Tibial nerve (tissue), 4 donors: Measurements from ENCODE around the gene SPTLC2. TPM values are rescaled to one million over a fixed set of nuclear protein-coding genes. Genes with fewer than 3 reads are reported as not detected.
"Not testable (repeated sequence)": the region's sequence is repeated elsewhere in the genome, so short reads cannot be mapped to it uniquely, and the experiment has no call there.

ENCODE experiments used
- DNase-seq, 2 donors: peaks; one replicate each; pipeline ENCODE4 v3.0.0-alpha.2; 2019; ENCODE audit warnings: low spot score in 2 of 2
- H3K27ac ChIP-seq, 4 donors: fragments of 200-600 bp; sonication (generic) in 3 of 4; one replicate each; pipeline ENCODE4 v1.5.1; 2017 to 2019; ENCODE audit warnings: mild to moderate bottlenecking in 1 of 4
- H3K27me3 ChIP-seq, 2 donors: fragments of 200-600 bp; sonication (generic) in 1 of 2; one replicate each; pipeline versions ENCODE4 v1.5.1 to v1.6.0; 2017 to 2019
- H3K36me3 ChIP-seq, 3 donors: fragments of 200-600 bp; sonication (generic); one replicate each; pipeline ENCODE4 v1.5.1; 2018 to 2019
- H3K4me1 ChIP-seq, 4 donors: fragments of 200-600 bp; sonication (generic) in 3 of 4; one replicate each; pipeline ENCODE4 v1.5.1; 2017 to 2019
- H3K4me3 ChIP-seq, 4 donors: fragments of 200-600 bp; sonication (generic) in 3 of 4; one replicate each; pipeline ENCODE4 v1.5.1; 2017 to 2019; ENCODE audit warnings: mild to moderate bottlenecking in 1 of 4, moderate library complexity in 1 of 4
- H3K9me3 ChIP-seq, 4 donors: fragments of 200-600 bp; sonication (generic) in 3 of 4; one replicate each; pipeline ENCODE4 v1.5.1; 2017 to 2019
- EP300 ChIP-seq, 2 donors: sonication (generic); formaldehyde crosslinking; IDR thresholded peaks; one replicate each; pipeline ENCODE4 v1.6.1; 2017; ENCODE audit warnings: antibody characterized with exemption in 2 of 2, mild to moderate bottlenecking in 1 of 2
- POLR2A ChIP-seq, 2 donors: fragments of 450-650 bp; IDR thresholded peaks; one replicate each; pipeline ENCODE4 v1.6.1; 2017; ENCODE audit warnings: antibody characterized with exemption in 2 of 2, mild to moderate bottlenecking in 2 of 2, moderate library complexity in 2 of 2
- WGBS, 2 donors: methylation state at CpG; one replicate each; pipeline ENCODE4 v1.1.5; 2018; 5-methylcytosine and 5-hydroxymethylcytosine counted together
- total RNA-seq, 4 donors: library from RNA; depleted of rRNA; stranded (reverse); fragments of >200 nt; gene quantifications; one replicate each; pipeline ENCODE4 v1.1.0, GENCODE V29; 2016
- TF ChIP-seq, protein P1 (sequence below), 5 experiments: fragments of 200-600 bp in 3 of 5; fragments of 450-650 bp in 2 of 5; sonication (generic) in 3 of 5; IDR thresholded peaks; one replicate each; pipeline ENCODE4 v1.5.1; 2016 to 2019; ENCODE audit warnings: antibody characterized with exemption in 5 of 5, mild to moderate bottlenecking in 3 of 5, moderate library complexity in 2 of 5

SPTLC2 gene
- total RNA-seq, 4 donors from 2014 or later = 25.5 to 45.2 (median 29.7) TPM

DNA sequence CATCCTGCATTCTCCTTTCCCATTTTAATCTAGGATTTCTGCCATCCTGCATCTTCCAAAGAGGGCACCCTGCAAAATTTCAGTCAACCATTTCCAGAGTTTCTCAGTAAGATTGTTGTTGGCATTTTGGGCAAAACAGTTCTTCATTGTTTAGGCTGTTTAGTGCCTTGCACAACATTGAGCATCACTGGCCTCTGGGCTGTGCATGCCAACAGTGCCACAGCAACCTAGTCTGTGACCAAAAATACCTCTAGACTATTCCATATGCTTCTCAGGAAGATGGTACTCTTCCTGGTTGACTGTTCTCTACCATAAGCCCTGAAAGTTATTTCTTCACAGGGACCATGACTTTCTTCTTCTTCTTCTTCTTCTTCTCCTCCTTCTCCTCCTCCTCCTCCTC lies 85.4 kb downstream of the SPTLC2 start:
- Histone ChIP-seq H3K4me3 (no peak overlapping the region), H3K27me3 (no peaks in the 10 kb centered on the region), H3K36me3 (peaks cover 0 to 14% (median 0%) of the 10 kb centered on the region in 3 donors), H3K9me3 (no peaks in the 10 kb centered on the region), H3K4me1 (no peaks in the 10 kb centered on the region), H3K27ac (no peak overlapping the region)
- TF ChIP-seq, protein P1, sequence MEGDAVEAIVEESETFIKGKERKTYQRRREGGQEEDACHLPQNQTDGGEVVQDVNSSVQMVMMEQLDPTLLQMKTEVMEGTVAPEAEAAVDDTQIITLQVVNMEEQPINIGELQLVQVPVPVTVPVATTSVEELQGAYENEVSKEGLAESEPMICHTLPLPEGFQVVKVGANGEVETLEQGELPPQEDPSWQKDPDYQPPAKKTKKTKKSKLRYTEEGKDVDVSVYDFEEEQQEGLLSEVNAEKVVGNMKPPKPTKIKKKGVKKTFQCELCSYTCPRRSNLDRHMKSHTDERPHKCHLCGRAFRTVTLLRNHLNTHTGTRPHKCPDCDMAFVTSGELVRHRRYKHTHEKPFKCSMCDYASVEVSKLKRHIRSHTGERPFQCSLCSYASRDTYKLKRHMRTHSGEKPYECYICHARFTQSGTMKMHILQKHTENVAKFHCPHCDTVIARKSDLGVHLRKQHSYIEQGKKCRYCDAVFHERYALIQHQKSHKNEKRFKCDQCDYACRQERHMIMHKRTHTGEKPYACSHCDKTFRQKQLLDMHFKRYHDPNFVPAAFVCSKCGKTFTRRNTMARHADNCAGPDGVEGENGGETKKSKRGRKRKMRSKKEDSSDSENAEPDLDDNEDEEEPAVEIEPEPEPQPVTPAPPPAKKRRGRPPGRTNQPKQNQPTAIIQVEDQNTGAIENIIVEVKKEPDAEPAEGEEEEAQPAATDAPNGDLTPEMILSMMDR (IDR thresholded peaks at IDR 0.05) = no peak
- TF ChIP-seq EP300 (IDR thresholded peaks at IDR 0.05) = no peak
- no peak for TF ChIP-seq POLR2A (IDR thresholded peaks at IDR 0.05)
- DNase-seq = no peak

GRCh38 chr14:77529963-77530362 lies 86.5 kb downstream of the SPTLC2 start:
- H3K27me3 ChIP-seq = no peaks in the 10 kb centered on the region
- H3K27ac ChIP-seq = no peak overlapping the region
- H3K4me3 ChIP-seq = no peak overlapping the region
- H3K4me1 ChIP-seq = no peaks in the 10 kb centered on the region
- no peaks in the 10 kb centered on the region for H3K9me3 ChIP-seq
- DNase-seq = no peak
- peaks cover 0 to 5% (median 0%) of the 10 kb centered on the region in 3 donors for H3K36me3 ChIP-seq
- no peak for TF ChIP-seq POLR2A (IDR thresholded peaks at IDR 0.05)
- TF ChIP-seq, protein P1 (IDR thresholded peaks at IDR 0.05) = no peak
- no peak for TF ChIP-seq EP300 (IDR thresholded peaks at IDR 0.05)

DNA sequence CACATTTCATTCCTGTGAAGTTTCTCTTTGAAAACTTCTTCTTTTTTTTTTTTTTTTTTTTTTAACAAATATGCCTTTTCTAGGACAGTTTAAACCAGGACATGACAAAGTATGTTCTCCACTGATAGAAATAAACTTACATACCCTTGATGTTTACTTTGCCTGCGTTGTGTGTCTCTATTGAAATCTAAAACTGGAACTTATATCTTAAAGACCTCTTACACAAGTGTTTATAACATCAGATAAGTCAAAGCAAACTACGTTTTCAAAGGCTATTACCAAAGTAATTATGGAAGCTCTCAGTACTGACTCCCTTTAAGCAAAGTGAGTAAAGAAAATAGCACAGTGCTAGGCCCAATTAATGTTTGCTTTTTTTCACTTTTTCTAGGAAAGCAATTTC lies 87.2 kb downstream of the SPTLC2 start:
- Histone ChIP-seq H3K27me3 (no peaks in the 10 kb centered on the region), H3K9me3 (no peaks in the 10 kb centered on the region), H3K27ac (no peak overlapping the region), H3K36me3 (peaks cover 0 to 5% (median 0%) of the 10 kb centered on the region in 3 donors), H3K4me1 (no peaks in the 10 kb centered on the region), H3K4me3 (no peak overlapping the region)
- TF ChIP-seq POLR2A (IDR thresholded peaks at IDR 0.05) (no peak), EP300 (IDR thresholded peaks at IDR 0.05) (no peak)
- TF ChIP-seq, protein P1 (IDR thresholded peaks at IDR 0.05) = no peak
- DNase-seq = no peak
- 87 to 90% methylated on average over 2 of the region's 2 CpGs for WGBS, 2 donors

GRCh38 chr14:77528701-77529100 lies 87.7 kb downstream of the SPTLC2 start:
- H3K27ac ChIP-seq, H3K36me3 ChIP-seq, H3K27me3 ChIP-seq, H3K9me3 ChIP-seq, H3K4me3 ChIP-seq, H3K4me1 ChIP-seq, DNase-seq: not testable (repeated sequence)
- 88 to 90% methylated on average over 5 of the region's 5 CpGs for WGBS, 2 donors

- Histone ChIP-seq H3K4me1 (no peaks in the 10 kb centered on the region), H3K4me3 (no peak overlapping the region), H3K27me3 (no peaks in the 10 kb centered on the region), H3K27ac (no peak overlapping the region), H3K36me3 (peaks cover 0 to 18% (median 0%) of the 10 kb centered on the region in 3 donors), H3K9me3 (no peaks in the 10 kb centered on the region)
- WGBS, 2 donors = 53 to 57% methylated on average over 1 of the region's 1 CpG
- no peak for DNase-seq
- no peak for TF ChIP-seq POLR2A (IDR thresholded peaks at IDR 0.05)
- TF ChIP-seq, protein P1 (IDR thresholded peaks at IDR 0.05) = no peak
- TF ChIP-seq EP300 (IDR thresholded peaks at IDR 0.05) = no peak
These were observed 90.2 kb downstream of the SPTLC2 start for GRCh38 chr14:77526266-77526665.

- no peak overlapping the region for H3K27ac ChIP-seq
- no peak for DNase-seq
- no peak overlapping the region for H3K4me3 ChIP-seq
These were observed 91.9 kb downstream of the SPTLC2 start for GRCh38 chr14:77524536-77524935.

More at GRCh38 chr14:77524536-77524935, 91.9 kb downstream of the SPTLC2 start:
- H3K4me1 ChIP-seq = no peaks in the 10 kb centered on the region
- H3K36me3 ChIP-seq = peaks cover 0 to 34% (median 8%) of the 10 kb centered on the region in 3 donors
- H3K9me3 ChIP-seq = no peaks in the 10 kb centered on the region
- WGBS, 2 donors = 73 to 79% methylated on average over 6 of the region's 6 CpGs
- TF ChIP-seq EP300 (IDR thresholded peaks at IDR 0.05) (no peak), POLR2A (IDR thresholded peaks at IDR 0.05) (no peak)
- TF ChIP-seq, protein P1 (IDR thresholded peaks at IDR 0.05) = no peak
- H3K27me3 ChIP-seq = no peaks in the 10 kb centered on the region
